IMR-90 (cell line): ENCODE results near the gene ACOXL. TPM values are rescaled to one million over a fixed set of nuclear protein-coding genes. Genes with fewer than 3 reads are reported as not detected.

ENCODE experiments used
- ATAC-seq: fragments of 200-7000 bp; cut with Tn5 transposase; 2 replicates; pipeline ENCODE4 v1.9.1; 2020; ENCODE audit warnings: low read depth, mild to moderate bottlenecking, moderate library complexity
- BruUV-seq: library from RNA; stranded (reverse); fragments of 400-500 nt; replicated peaks from 2 replicates; lab custom pipeline; 2021; lab: Mats Ljungman, UMichigan
- CTCF ChIA-PET: fragments of 300-600 bp; formaldehyde crosslinking; extraction: SDS; loops from one replicate; lab custom pipeline; 2021; ENCODE audit warnings: antibody characterized with exemption; lab: Yijun Ruan, JAX
- POLR2A ChIA-PET: fragments of 300-600 bp; sonication (Branson Sonifier 250); formaldehyde crosslinking; loops from one replicate; lab custom pipeline; 2022; ENCODE audit warnings: antibody characterized with exemption; ENCODE audit not compliant: unreplicated experiment; lab: Charles Lee
- DNase-seq: peaks from one replicate; pipeline ENCODE4 v3.0.0; 2013
- H2AFZ ChIP-seq: replicated peaks from 2 replicates; pipeline ENCODE3; 2013; ENCODE audit warnings: low read length, mild to moderate bottlenecking; ENCODE audit not compliant: poor library complexity
- H2AK5ac ChIP-seq: 2 replicates; pipeline ENCODE4 v1.6.1; 2013; ENCODE audit warnings: low read depth, low read length, inconsistent platforms
- H2AK9ac ChIP-seq: replicated peaks from 2 replicates; pipeline ENCODE3; 2013; ENCODE audit warnings: mild to moderate bottlenecking, low read depth, low read length, moderate library complexity; ENCODE audit not compliant: poor library complexity
- H2BK120ac ChIP-seq: 2 replicates; pipeline ENCODE4 v1.6.1; 2013; ENCODE audit warnings: low read depth, low read length, inconsistent platforms
- H2BK15ac ChIP-seq: 3 replicates; pipeline ENCODE4 v1.6.1; 2013; ENCODE audit warnings: low read depth, low read length, inconsistent platforms
- H2BK20ac ChIP-seq: 2 replicates; pipeline ENCODE4 v1.6.1; 2013; ENCODE audit warnings: low read depth, mild to moderate bottlenecking, inconsistent platforms, low read length, moderate library complexity
- H2BK5ac ChIP-seq: 2 replicates; pipeline ENCODE4 v1.6.1; 2013; ENCODE audit warnings: mild to moderate bottlenecking, low read depth, low read length, inconsistent platforms; ENCODE audit not compliant: poor library complexity, severe bottlenecking
- H3K14ac ChIP-seq: replicated peaks from 2 replicates; pipeline ENCODE4 v1.6.1; 2013; ENCODE audit warnings: low read depth, low read length, inconsistent platforms
- H3K18ac ChIP-seq: 2 replicates; pipeline ENCODE4 v1.6.1; 2013; ENCODE audit warnings: low read depth, low read length, control low read depth
- H3K23ac ChIP-seq: 2 replicates; pipeline ENCODE4 v1.6.1; 2013; ENCODE audit warnings: low read depth, low read length, inconsistent platforms
- H3K27ac ChIP-seq: 2 replicates; pipeline ENCODE4 v1.5.1; 2013; ENCODE audit warnings: mild to moderate bottlenecking, control low read depth, low read length; ENCODE audit not compliant: insufficient read depth
- H3K27me3 ChIP-seq: 2 replicates; pipeline ENCODE4 v1.6.1; 2013; ENCODE audit warnings: low read length; ENCODE audit not compliant: control insufficient read depth, insufficient read depth
- H3K36me3 ChIP-seq: 2 replicates; pipeline ENCODE4 v1.6.1; 2013; ENCODE audit warnings: low read length, mixed read lengths; ENCODE audit not compliant: control insufficient read depth, insufficient read depth
- H3K4ac ChIP-seq: 2 replicates; pipeline ENCODE4 v1.6.1; 2013; ENCODE audit warnings: low read depth, low read length, inconsistent platforms
- H3K4me1 ChIP-seq: 2 replicates; pipeline ENCODE4 v1.6.1; 2013; ENCODE audit warnings: low read length, mixed read lengths; ENCODE audit not compliant: control insufficient read depth, insufficient read depth
- H3K4me2 ChIP-seq: 2 replicates; pipeline ENCODE4 v1.6.1; 2013; ENCODE audit warnings: low read depth, mild to moderate bottlenecking, control low read depth, low read length, moderate library complexity
- H3K4me3 ChIP-seq: 2 replicates; pipeline ENCODE4 v1.5.1; 2013; ENCODE audit warnings: low read depth, mild to moderate bottlenecking, control low read depth, low read length, moderate library complexity; ENCODE audit not compliant: insufficient read depth
- H3K56ac ChIP-seq: 2 replicates; pipeline ENCODE4 v1.6.1; 2013; ENCODE audit warnings: low read length, inconsistent platforms; ENCODE audit not compliant: insufficient read depth; ENCODE audit errors: extremely low read depth
- H3K79me1 ChIP-seq, 2 experiments: 2 replicates each; pipeline ENCODE4 v1.6.1; 2013; ENCODE audit warnings: low read length in 2 of 2, inconsistent platforms in 1 of 2, low read depth in 1 of 2
- H3K9ac ChIP-seq: 2 replicates; pipeline ENCODE4 v1.6.1; 2013; ENCODE audit warnings: low read depth, low read length, control low read depth
- H3K9me1 ChIP-seq: 2 replicates; pipeline ENCODE4 v1.6.1; 2013; ENCODE audit warnings: low read length, inconsistent platforms; ENCODE audit not compliant: insufficient read depth
- H3K9me3 ChIP-seq: 2 replicates; pipeline ENCODE4 v1.6.1; 2013; ENCODE audit warnings: low read length; ENCODE audit not compliant: control insufficient read depth, insufficient read depth
- H4K20me1 ChIP-seq: 2 replicates; pipeline ENCODE4 v1.6.1; 2013; ENCODE audit warnings: low read length, inconsistent platforms; ENCODE audit not compliant: insufficient read depth
- H4K5ac ChIP-seq: 2 replicates; pipeline ENCODE4 v1.6.1; 2013; ENCODE audit warnings: mild to moderate bottlenecking, low read depth, low read length, control low read depth
- H4K8ac ChIP-seq, 2 experiments: 2 replicates each; pipeline ENCODE4 v1.6.1; 2013; ENCODE audit warnings: low read depth in 2 of 2, low read length in 2 of 2, control low read depth in 1 of 2, inconsistent platforms in 1 of 2
- H4K91ac ChIP-seq: 2 replicates; pipeline ENCODE4 v1.6.1; 2013; ENCODE audit warnings: low read depth, low read length, inconsistent platforms; ENCODE audit not compliant: insufficient read depth
- BHLHE40 ChIP-seq: fragments of 150-350 bp; IDR thresholded peaks from 2 replicates; pipeline ENCODE4 v1.6.1; 2016; ENCODE audit warnings: mild to moderate bottlenecking, low read depth, low read length
- ELK1 ChIP-seq: fragments of 150-350 bp; IDR thresholded peaks from 2 replicates; pipeline ENCODE4 v1.6.1; 2016; ENCODE audit warnings: low read depth, mild to moderate bottlenecking, low read length, moderate library complexity, borderline replicate concordance
- MAFK ChIP-seq: IDR thresholded peaks from 2 replicates; pipeline ENCODE4 v1.6.1; 2012; ENCODE audit warnings: low read depth, low read length, improper control_type of control experiment
- MXI1 ChIP-seq: IDR thresholded peaks from 2 replicates; pipeline ENCODE4 v1.6.1; 2012; ENCODE audit warnings: low read depth, mild to moderate bottlenecking, low read length, moderate library complexity, borderline replicate concordance
- NFE2L2 ChIP-seq: fragments of 150-350 bp; IDR thresholded peaks from 2 replicates; pipeline ENCODE4 v1.6.1; 2016; ENCODE audit warnings: low read depth, mild to moderate bottlenecking, low read length
- POLR2A ChIP-seq: IDR thresholded peaks from 2 replicates; pipeline ENCODE4 v1.6.1; 2012; ENCODE audit warnings: mild to moderate bottlenecking, low read depth, low read length
- RAD21 ChIP-seq: IDR thresholded peaks from 2 replicates; pipeline ENCODE4 v1.6.1; 2012; ENCODE audit warnings: low read length, improper control_type of control experiment
- RCOR1 ChIP-seq: IDR thresholded peaks from 2 replicates; pipeline ENCODE4 v1.6.1; 2012; ENCODE audit warnings: mild to moderate bottlenecking, low read length, improper control_type of control experiment; ENCODE audit not compliant: insufficient replicate concordance
- RFX5 ChIP-seq: IDR thresholded peaks from 2 replicates; pipeline ENCODE4 v1.8.0; 2012; ENCODE audit warnings: low read depth, mild to moderate bottlenecking, low read length, moderate library complexity
- SMC3 ChIP-seq: fragments of 150-350 bp; IDR thresholded peaks from 2 replicates; pipeline ENCODE4 v1.6.1; 2016; ENCODE audit warnings: low read depth, mild to moderate bottlenecking, antibody characterized with exemption, low read length, moderate library complexity
- WGBS, 2 experiments: methylation state at CpG; one replicate each; pipeline versions ENCODE4 v1.1.5 to v1.1.7; 2013; ENCODE audit warnings: missing lambda C conversion rate in 2 of 2; ENCODE audit not compliant: insufficient read length in 1 of 2; ENCODE audit errors: extremely low coverage in 2 of 2; 5-methylcytosine and 5-hydroxymethylcytosine counted together
- dilution Hi-C: fragments of 300-500 bp; cut with HindIII; formaldehyde crosslinking; loops from one replicate; pipeline ENCODE4 v1.14.3; 2018; ENCODE audit warnings: low sequenced_read_pairs; ENCODE audit not compliant: unreplicated experiment
- in situ Hi-C: fragments of 300-500 bp; cut with MboI; formaldehyde crosslinking; loops from 3 replicates; pipeline ENCODE4 v1.14.3; 2019; ENCODE audit warnings: low sequenced_read_pairs, inconsistent platforms, mixed read lengths
- intact Hi-C: fragments of 100-400 bp; cut with micrococcal nuclease; formaldehyde crosslinking; loops from 2 replicates; pipeline ENCODE4 v1.10.0; 2022
- polyA plus RNA-seq, 3 experiments: library from polyadenylated mRNA; depleted of rRNA; stranded (reverse); fragments of >200 nt; gene quantifications; 2 replicates each; pipeline ENCODE4 v1.2.3, GENCODE V29; 2012; ENCODE audit warnings: low replicate concordance in 1 of 3
- total RNA-seq: library from RNA; depleted of rRNA; stranded (reverse); fragments of >200 nt; gene quantifications from 2 replicates; pipeline ENCODE4 v1.2.3, GENCODE V29; 2012
- TF ChIP-seq, protein P1 (sequence below): conservative IDR thresholded peaks from 2 replicates; pipeline ENCODE4 v1.5.1; 2012; ENCODE audit warnings: mild to moderate bottlenecking, low read depth, low read length, improper control_type of control experiment
- TF ChIP-seq, protein P2 (sequence below): fragments of 150-350 bp; IDR thresholded peaks from 2 replicates; pipeline ENCODE4 v1.6.1; 2017; ENCODE audit warnings: mild to moderate bottlenecking, antibody characterized with exemption, low read length, low read depth

Gene ACOXL
- total and polyA plus RNA-seq, 2 of the 4 experiments (the other 2 are of a cell fraction): not detected

- 100% methylated on average over 1 of the region's 5 CpGs; no CpG with 5 or more reads in 1 of the 2 experiments for WGBS, 2 experiments
- Histone ChIP-seq H3K27ac (no peak overlapping the region), H3K14ac (no peak overlapping the region), H3K79me1 (no peaks in the 10 kb centered on the region), H2BK20ac (no peak overlapping the region), H3K4me3 (no peak overlapping the region), H2BK15ac (no peak overlapping the region), H4K8ac (no peak overlapping the region), H3K9me3 (no peaks in the 10 kb centered on the region), H4K5ac (no peak overlapping the region), H2BK120ac (no peak overlapping the region), H3K27me3 (peaks cover 7% of the 10 kb centered on the region), H2AFZ (no peak overlapping the region), H3K18ac (no peak overlapping the region), H3K4ac (no peak overlapping the region), H3K4me1 (peaks cover 15% of the 10 kb centered on the region), H2BK5ac (no peak overlapping the region), H3K9ac (no peak overlapping the region), H3K56ac (no peak overlapping the region; the same call in 1 of the 2 replicates), H3K36me3 (peaks cover 21% of the 10 kb centered on the region; the same call in 1 of the 2 replicates), H4K91ac (no peak overlapping the region), H4K20me1 (peaks cover 23% of the 10 kb centered on the region), H2AK9ac (no peak overlapping the region), H3K23ac (no peak overlapping the region), H3K9me1 (peaks cover 13% of the 10 kb centered on the region; the same call in 1 of the 2 replicates), H2AK5ac (no peak overlapping the region), H3K4me2 (no peak overlapping the region)
- intact Hi-C loops: no loop called here
- BruUV-seq: no TSS peak
- dilution Hi-C loops: no loop called here
- ATAC-seq (no peak), DNase-seq (no peak)
- CTCF ChIA-PET: no interaction called here
- POLR2A ChIA-PET: no interaction called here
- TF ChIP-seq, protein P1, sequence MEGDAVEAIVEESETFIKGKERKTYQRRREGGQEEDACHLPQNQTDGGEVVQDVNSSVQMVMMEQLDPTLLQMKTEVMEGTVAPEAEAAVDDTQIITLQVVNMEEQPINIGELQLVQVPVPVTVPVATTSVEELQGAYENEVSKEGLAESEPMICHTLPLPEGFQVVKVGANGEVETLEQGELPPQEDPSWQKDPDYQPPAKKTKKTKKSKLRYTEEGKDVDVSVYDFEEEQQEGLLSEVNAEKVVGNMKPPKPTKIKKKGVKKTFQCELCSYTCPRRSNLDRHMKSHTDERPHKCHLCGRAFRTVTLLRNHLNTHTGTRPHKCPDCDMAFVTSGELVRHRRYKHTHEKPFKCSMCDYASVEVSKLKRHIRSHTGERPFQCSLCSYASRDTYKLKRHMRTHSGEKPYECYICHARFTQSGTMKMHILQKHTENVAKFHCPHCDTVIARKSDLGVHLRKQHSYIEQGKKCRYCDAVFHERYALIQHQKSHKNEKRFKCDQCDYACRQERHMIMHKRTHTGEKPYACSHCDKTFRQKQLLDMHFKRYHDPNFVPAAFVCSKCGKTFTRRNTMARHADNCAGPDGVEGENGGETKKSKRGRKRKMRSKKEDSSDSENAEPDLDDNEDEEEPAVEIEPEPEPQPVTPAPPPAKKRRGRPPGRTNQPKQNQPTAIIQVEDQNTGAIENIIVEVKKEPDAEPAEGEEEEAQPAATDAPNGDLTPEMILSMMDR: no peak
- TF ChIP-seq ELK1 (no peak), MXI1 (no peak), RCOR1 (no peak), RAD21 (no peak), BHLHE40 (no peak), RFX5 (no peak), MAFK (no peak), NFE2L2 (no peak), SMC3 (no peak), POLR2A (no peak)
- TF ChIP-seq, protein P2, sequence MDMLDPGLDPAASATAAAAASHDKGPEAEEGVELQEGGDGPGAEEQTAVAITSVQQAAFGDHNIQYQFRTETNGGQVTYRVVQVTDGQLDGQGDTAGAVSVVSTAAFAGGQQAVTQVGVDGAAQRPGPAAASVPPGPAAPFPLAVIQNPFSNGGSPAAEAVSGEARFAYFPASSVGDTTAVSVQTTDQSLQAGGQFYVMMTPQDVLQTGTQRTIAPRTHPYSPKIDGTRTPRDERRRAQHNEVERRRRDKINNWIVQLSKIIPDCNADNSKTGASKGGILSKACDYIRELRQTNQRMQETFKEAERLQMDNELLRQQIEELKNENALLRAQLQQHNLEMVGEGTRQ: no peak
- in situ Hi-C loops: no loop called here
Measured at GRCh38 chr2:111159641-111160040, 427.3 kb downstream of the ACOXL start.
